ENCODE data around the gene GRAMD1A. TPM values are rescaled to one million over a fixed set of nuclear protein-coding genes. Genes with fewer than 3 reads are reported as not detected.

The GRAMD1A gene
- total RNA-seq, 1 donor from 2014 or later: 61.9 TPM

- Histone ChIP-seq H3K4me3 (no peak overlapping the region), H3K9me3 (no peaks in the 10 kb centered on the region), H3K27me3 (no peaks in the 10 kb centered on the region), H3K36me3 (no peaks in the 10 kb centered on the region), H3K4me1 (peaks cover 14% of the 10 kb centered on the region), H3K27ac (no peak overlapping the region)
- intact Hi-C loops (cut with DNase I): no loop called here
- DNase-seq (ENCODE audit: extremely low spot score in 2 of 2): no peak
- TF ChIP-seq, protein P1, sequence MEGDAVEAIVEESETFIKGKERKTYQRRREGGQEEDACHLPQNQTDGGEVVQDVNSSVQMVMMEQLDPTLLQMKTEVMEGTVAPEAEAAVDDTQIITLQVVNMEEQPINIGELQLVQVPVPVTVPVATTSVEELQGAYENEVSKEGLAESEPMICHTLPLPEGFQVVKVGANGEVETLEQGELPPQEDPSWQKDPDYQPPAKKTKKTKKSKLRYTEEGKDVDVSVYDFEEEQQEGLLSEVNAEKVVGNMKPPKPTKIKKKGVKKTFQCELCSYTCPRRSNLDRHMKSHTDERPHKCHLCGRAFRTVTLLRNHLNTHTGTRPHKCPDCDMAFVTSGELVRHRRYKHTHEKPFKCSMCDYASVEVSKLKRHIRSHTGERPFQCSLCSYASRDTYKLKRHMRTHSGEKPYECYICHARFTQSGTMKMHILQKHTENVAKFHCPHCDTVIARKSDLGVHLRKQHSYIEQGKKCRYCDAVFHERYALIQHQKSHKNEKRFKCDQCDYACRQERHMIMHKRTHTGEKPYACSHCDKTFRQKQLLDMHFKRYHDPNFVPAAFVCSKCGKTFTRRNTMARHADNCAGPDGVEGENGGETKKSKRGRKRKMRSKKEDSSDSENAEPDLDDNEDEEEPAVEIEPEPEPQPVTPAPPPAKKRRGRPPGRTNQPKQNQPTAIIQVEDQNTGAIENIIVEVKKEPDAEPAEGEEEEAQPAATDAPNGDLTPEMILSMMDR (IDR thresholded peaks at IDR 0.05): no peak
- TF ChIP-seq POLR2A (IDR thresholded peaks at IDR 0.05) (no peak), POLR2AphosphoS5 (IDR thresholded peaks at IDR 0.05; ENCODE audit: insufficient read depth in 1 of 2, low read depth in 1 of 2) (no peak)
These were observed 33.2 kb downstream of the GRAMD1A start for GRCh38 chr19:35033067-35034004.

DNA sequence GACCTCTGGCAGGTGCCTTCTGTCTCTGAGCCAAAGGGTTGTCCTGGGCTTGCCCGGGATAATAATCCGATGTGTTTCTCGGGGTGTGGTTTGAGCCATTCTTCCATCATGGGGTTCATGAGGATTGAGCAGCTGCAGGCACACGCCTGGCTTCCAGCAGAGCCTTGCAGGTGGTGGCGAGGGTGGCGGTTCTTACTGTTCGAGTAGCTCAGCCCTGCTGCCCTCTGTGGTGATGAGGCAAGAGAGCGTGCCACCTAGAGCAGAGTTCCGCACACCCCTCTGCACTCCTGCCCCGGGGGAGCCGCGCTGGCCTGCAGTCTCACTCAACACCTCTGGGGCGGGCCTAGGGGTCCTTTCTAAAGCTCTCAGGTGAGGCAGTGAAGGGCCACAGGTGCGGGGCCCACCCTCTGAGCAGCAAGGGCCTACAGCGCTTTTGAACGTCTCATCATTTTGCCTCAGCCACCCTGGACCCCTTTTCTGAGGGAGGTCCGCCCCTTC lies 33.9 kb downstream of the GRAMD1A start:
- H3K4me3 ChIP-seq: no peak overlapping the region
- no peaks in the 10 kb centered on the region for H3K36me3 ChIP-seq
- TF ChIP-seq POLR2A (IDR thresholded peaks at IDR 0.05): no peak
- TF ChIP-seq POLR2AphosphoS5 (IDR thresholded peaks at IDR 0.05; ENCODE audit: insufficient read depth in 1 of 2, low read depth in 1 of 2): no peak
- TF ChIP-seq, protein P1 (IDR thresholded peaks at IDR 0.05): no peak
- intact Hi-C loops (cut with DNase I): no loop called here
- H3K27me3 ChIP-seq: no peaks in the 10 kb centered on the region
- H3K4me1 ChIP-seq: peaks cover 14% of the 10 kb centered on the region
- DNase-seq (ENCODE audit: extremely low spot score in 2 of 2): no peak
- no peak overlapping the region for H3K27ac ChIP-seq
- H3K9me3 ChIP-seq: no peaks in the 10 kb centered on the region

DNA sequence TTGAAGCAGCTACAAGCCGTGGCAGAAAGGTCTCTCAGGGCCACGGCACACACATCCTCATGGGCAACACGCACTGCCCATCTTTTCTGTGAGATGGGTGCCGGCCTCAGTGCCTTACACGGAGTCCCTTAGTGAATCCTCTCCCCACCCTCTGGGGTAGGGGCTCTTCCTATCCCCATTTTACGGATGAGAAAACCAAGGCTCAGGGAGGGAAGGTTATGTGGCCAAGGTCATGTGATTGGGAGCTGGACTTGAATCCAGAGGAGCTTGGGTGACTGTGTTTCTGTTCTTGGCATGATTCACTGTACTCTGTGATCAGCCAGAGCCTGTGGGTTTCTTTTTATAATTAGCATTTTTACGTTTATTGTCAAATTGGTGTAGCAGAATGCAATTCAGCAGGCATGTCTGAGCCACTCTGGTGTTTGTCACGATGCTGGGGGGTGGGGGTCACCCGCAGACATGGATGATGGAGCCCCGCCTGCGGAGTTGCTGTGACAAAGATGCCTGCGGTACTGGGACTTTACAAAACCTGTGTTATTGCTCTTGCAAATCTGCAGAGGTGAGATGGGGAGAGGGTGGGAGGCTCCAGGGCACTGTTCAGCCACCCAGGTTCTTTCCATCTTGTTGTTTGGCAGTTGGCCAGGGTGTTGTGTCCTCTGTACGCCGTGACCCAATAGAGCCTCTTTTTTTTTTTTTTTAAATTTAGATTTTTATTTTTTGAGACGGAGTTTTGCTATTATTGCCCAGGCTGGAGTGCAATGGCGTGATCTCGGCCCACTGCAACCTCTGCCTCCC lies 34.7 kb downstream of the GRAMD1A start:
- H3K4me1 ChIP-seq: peaks cover 13% of the 10 kb centered on the region
- H3K36me3 ChIP-seq: no peaks in the 10 kb centered on the region
- TF ChIP-seq POLR2AphosphoS5 (IDR thresholded peaks at IDR 0.05; ENCODE audit: insufficient read depth in 1 of 2, low read depth in 1 of 2): no peak
- no peak for TF ChIP-seq POLR2A (IDR thresholded peaks at IDR 0.05)
- TF ChIP-seq, protein P1 (IDR thresholded peaks at IDR 0.05): no peak
- H3K27ac ChIP-seq: no peak overlapping the region
- H3K9me3 ChIP-seq: no peaks in the 10 kb centered on the region
- no peaks in the 10 kb centered on the region for H3K27me3 ChIP-seq
- intact Hi-C loops (cut with DNase I): no loop called here
- H3K4me3 ChIP-seq: no peak overlapping the region
- DNase-seq (ENCODE audit: extremely low spot score in 2 of 2): no peak

DNA sequence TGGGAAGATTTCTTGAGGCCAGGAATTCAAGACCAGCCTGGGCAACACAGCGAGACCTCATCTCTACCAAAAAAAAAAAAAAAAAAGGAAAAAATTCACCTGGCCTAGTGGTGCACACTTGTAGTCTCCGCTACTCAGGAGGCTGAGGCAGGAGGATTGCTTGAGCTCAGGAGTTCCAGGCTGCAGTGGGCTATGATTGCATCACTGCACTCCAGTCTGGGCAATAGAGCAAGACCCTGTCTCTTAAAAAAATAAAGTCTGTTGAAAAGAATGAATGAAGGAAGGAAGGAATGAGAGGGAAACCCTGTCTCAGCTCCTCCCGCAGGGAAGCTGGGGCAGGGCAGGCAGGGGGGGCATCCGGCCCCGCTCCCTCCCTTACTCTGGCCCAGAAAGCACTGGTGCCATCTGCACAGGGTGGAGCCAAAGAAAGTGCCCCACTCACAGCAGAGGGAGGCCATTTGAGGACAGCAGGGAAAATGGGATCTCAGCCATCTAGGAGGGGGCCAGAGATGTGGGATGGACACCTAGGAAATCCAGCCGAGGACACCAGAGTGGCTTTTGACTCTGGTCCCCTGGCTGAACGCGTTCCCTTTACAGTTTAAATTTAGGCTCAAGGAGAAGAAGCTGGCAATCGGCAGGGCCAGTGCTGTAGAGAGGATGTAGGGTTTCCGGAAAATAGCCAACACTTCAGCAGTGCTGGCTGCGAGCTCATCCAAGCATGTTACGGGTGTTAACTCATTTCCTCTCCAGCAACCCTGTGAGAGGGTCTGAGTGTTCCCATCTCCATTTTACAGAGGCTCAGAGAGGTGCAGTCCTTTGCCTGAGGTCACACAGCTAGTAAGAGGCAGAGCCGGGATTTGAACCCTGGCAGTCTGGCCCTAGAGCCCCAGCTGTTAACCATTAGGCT lies 37.8 kb downstream of the GRAMD1A start:
- DNase-seq (ENCODE audit: extremely low spot score in 2 of 2): no peak
- Histone ChIP-seq H3K9me3 (no peaks in the 10 kb centered on the region), H3K27ac (peak overlapping the region; percentile 21), H3K27me3 (no peaks in the 10 kb centered on the region), H3K4me1 (peaks cover 32% of the 10 kb centered on the region), H3K36me3 (no peaks in the 10 kb centered on the region), H3K4me3 (no peak overlapping the region)
- intact Hi-C loops (cut with DNase I): no loop called here
- TF ChIP-seq POLR2A (IDR thresholded peaks at IDR 0.05) (no peak), POLR2AphosphoS5 (IDR thresholded peaks at IDR 0.05; ENCODE audit: insufficient read depth in 1 of 2, low read depth in 1 of 2) (no peak)
- TF ChIP-seq, protein P1 (IDR thresholded peaks at IDR 0.05): no peak

Data from vagina (tissue), 2 donors.